GM13977 (cell line): ENCODE data around the gene PROK1.

ENCODE experiments used
- DNase-seq: peaks from one replicate; pipeline ENCODE4 v3.0.0; 2012; ENCODE audit warnings: low spot score
- CTCF ChIP-seq: IDR thresholded peaks from 2 replicates; pipeline ENCODE4 v1.5.1; 2012; ENCODE audit warnings: mild to moderate bottlenecking, control low read depth; ENCODE audit not compliant: insufficient read depth; ENCODE audit errors: extremely low read depth, missing control alignments
- in situ Hi-C: fragments of 300-500 bp; cut with MboI; formaldehyde crosslinking; loops from one replicate; pipeline ENCODE4 v1.12.0; 2022; ENCODE audit warnings: low sequenced_read_pairs, low pct_unique_long_range_greater_than_20kb, mixed read lengths, inconsistent platforms; ENCODE audit not compliant: unreplicated experiment

PROK1 gene

DNA sequence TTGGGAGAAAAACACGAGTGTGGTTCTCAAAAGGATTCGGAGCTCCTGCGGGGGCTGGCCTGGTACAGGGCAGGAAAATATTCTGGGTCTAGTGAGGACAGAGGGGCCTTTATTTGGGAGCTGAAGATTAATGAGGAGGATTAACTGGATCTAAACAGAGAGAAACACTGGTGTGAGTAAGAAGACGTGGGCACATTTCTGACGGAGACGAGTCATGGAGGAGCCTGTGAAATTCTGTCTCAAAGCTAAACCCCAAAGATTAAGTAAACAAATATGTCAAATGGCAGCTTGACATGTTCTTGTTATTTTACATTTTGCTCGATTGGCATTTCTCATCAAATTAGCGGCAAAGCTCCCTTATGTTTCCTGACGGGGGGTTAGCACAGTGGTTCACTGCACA, 12.8 kb downstream of the PROK1 start:
- in situ Hi-C loops, result loop anchor here (5.0 to 10.0 kb wide), 2 partner anchors 51 to 259 kb away; no protein-coding TSS in a partner anchor
- no peak for DNase-seq
- TF ChIP-seq CTCF, result no peak

GRCh38 chr1:110464340-110464739, 13.4 kb downstream of the PROK1 start:
- in situ Hi-C loops, result loop anchor here (5.0 to 10.0 kb wide), 2 partner anchors 52 to 260 kb away; no protein-coding TSS in a partner anchor
- no peak for DNase-seq
- TF ChIP-seq CTCF, result no peak

- no peak for TF ChIP-seq CTCF
- in situ Hi-C loops, result loop anchor here (10.0 kb wide), 1 partner anchor 260 kb away; no protein-coding TSS in a partner anchor
- DNase-seq, result no peak
These were observed 14.3 kb downstream of the PROK1 start for GRCh38 chr1:110465038-110465813.

GRCh38 chr1:110465814-110466380, 14.9 kb downstream of the PROK1 start:
- TF ChIP-seq CTCF, result no peak
- in situ Hi-C loops, result loop anchor here (10.0 kb wide), 1 partner anchor 261 kb away; no protein-coding TSS in a partner anchor
- DNase-seq, result no peak

GRCh38 chr1:110466646-110467280, 15.8 kb downstream of the PROK1 start:
- DNase-seq, result no peak
- in situ Hi-C loops, result loop anchor here (10.0 kb wide), 1 partner anchor 262 kb away; no protein-coding TSS in a partner anchor
- no peak for TF ChIP-seq CTCF

- TF ChIP-seq CTCF, result no peak
- no peak for DNase-seq
- in situ Hi-C loops, result no loop called here
These were observed 20.2 kb downstream of the PROK1 start for GRCh38 chr1:110471131-110471530.
